GM19397 (cell line): Measurements from ENCODE around the gene PIGZ.
A peak's percentile ranks its signal among the peaks of the same experiment; 100 is the strongest.

ENCODE experiments used
- ATAC-seq: cut with Tn5 transposase; IDR thresholded peaks from one replicate; pipeline ENCODE4 v1.9.1; 2021; ENCODE audit warnings: mild to moderate bottlenecking, moderate library complexity; ENCODE audit not compliant: unreplicated experiment

The PIGZ gene

GRCh38 chr3:196985298-196985697 is 16.7 kb upstream of the PIGZ start:
- no peak for ATAC-seq

DNA sequence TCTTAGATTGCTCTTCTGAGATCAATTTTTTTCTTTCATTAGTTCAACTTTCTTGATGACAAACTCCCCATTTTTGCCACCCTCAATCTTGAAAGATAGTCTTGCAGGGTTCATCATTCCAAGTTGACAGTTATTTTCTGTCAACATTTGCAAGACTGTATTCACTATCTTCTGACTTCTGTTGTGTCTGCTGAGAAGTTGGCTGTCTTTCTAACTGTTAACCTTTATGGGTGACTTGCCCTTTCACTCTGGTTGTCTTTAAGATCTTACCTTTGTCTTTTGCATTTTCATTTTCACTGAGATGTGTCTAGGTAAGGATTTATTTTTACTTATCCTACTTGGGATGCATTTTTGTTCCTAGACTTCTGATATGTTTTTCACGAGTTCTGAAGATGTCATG is 14.6 kb upstream of the PIGZ start:
- ATAC-seq: no peak

- ATAC-seq: no peak
Observed at GRCh38 chr3:196981657-196982056, 13.0 kb upstream of the PIGZ start.

- ATAC-seq: no peak
Observed at GRCh38 chr3:196979545-196979944, 10.9 kb upstream of the PIGZ start.

DNA sequence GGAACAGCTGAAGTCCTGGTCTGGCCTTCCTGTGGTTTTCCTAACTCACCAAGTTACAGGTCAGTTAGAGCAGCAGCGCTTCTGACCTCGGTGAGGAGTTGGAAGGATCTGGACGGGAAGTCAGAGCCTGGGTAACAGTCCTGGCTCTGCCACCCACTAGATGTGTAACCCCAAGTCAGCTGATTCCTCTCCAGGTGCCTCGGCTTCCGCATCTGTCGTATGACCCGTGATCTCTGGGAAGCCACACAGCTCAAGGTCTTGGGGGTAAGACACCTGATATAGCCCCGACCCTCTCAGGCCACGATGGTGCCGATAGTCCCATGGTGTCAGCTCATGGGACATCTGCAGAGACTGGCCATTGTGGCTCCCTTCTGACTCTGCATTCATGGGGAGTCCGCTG is 8.3 kb upstream of the PIGZ start:
- ATAC-seq: no peak

GRCh38 chr3:196975349-196975748 is 6.7 kb upstream of the PIGZ start:
- ATAC-seq: no peak

GRCh38 chr3:196974661-196975060 is 6.0 kb upstream of the PIGZ start:
- no peak for ATAC-seq

GRCh38 chr3:196971094-196971698 is 2.6 kb upstream of the PIGZ start:
- ATAC-seq: no peak

- ATAC-seq: no peak
Observed at GRCh38 chr3:196970547-196971093, 2.0 kb upstream of the PIGZ start.

GRCh38 chr3:196969660-196970546 is 1.3 kb upstream of the PIGZ start:
- ATAC-seq: peak; percentile 64

- ATAC-seq: peak; percentile 42
Observed at GRCh38 chr3:196969134-196969659, 564 bp upstream of the PIGZ start.

- no peak for ATAC-seq
Observed at GRCh38 chr3:196967412-196968232, 1.0 kb downstream of the PIGZ start.

GRCh38 chr3:196966526-196967401 is 1.9 kb downstream of the PIGZ start:
- no peak for ATAC-seq

DNA sequence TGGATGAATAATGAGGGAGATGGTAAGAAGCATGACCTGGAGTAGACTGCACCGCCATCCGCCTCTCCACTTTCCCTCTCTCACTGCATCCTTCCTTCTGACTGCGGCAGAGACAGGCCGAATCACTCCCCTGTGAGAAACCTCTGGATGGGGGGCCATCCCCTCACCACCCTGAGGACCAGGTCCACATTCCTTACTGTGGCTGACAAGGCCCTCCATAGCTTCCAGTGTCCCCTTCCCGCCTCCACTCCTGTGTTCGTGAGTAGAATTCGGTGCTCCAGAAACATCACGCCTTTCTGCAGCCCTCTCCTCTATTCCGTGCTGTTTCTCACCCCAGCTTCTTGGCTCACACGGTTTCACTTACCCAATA is 2.8 kb downstream of the PIGZ start:
- ATAC-seq: no peak

DNA sequence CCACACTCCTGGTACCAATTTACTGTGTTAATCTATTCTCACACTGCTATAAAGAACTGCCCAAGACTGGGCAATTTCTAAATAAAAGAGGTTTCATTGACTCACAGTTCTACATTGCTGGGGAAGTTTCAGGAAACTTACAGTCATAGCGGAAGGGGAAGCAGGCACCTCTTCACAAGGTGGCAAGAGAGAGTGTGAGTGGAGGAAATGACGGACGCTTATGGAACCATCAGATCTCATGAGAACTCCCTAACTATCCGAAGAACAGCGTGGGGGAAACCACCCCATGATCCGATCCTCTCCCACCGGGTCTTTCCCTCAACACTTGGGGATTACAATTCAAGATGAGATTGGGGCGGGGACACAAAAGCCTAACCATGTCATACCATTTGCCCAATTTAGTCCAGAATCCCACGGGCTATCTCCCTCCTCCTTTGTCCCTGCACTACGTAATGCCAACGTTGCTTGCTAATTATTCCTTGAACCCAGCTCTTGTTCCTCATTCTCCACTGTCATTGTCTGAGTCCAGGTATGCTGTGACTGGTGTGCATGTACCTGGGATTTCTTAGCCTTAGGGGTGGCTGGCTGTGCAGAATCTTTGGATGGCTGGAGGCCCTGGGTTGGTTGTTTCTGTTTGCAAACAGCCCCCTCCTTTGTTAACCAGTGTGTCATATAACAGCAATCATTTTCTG is 3.4 kb downstream of the PIGZ start:
- ATAC-seq: no peak

DNA sequence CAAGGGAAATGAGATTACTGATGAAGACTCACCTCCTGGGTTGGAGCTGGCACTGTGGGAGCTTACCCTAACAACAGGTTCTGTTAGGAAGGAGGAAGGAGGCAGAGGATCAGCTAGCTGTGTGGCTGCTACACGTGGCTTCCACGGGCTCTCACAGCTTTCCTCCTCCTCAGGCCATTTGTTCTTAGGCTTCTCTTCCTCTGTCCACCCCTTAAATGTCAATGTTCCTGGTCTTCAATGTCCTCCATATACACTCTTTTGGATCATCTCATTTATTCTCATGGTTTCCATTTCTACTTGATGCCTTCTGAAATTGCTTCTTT is 5.0 kb downstream of the PIGZ start:
- ATAC-seq: no peak

GRCh38 chr3:196962930-196963630 is 5.6 kb downstream of the PIGZ start:
- ATAC-seq: no peak

GRCh38 chr3:196962108-196962929 is 6.3 kb downstream of the PIGZ start:
- ATAC-seq: no peak
